ENCODE results near the gene CNTF. TPM values are rescaled to one million over a fixed set of nuclear protein-coding genes. Genes with fewer than 3 reads are reported as not detected.

Gene CNTF
- total RNA-seq, 1 donor: 1.9 TPM

DNA sequence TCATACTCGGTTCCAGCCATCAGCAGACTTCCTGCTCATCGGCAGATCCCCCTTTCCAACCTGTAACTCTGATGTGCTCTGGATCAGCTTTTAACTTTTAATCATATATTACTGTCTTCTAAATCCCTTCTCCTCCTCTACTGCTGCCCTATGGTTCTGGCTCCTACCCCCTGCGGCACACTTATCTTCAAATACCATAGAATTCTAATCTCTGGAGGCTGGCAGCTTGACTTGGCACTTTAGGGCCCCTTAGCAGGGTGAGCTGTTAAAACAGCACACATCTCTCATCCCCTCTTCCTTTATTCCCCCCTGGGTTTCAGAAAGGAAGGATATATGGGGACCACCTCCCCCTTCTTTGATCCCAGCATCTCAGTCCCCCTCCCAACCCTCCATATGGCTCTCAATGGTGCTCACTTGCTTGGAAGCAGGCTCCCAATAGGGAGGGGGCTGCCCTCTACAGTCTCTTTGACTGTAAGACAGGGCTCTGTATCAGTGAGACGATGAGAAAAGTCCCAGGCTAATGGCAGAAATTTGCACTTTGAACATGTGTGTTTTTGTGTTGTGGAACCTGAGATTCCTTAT is 4.4 kb upstream of the CNTF start:
- no peak for DNase-seq (ENCODE audit: low read depth)

GRCh38 chr11:58621586-58622262 is 741 bp upstream of the CNTF start:
- no peak for TF ChIP-seq CTCF (IDR thresholded peaks at IDR 0.05; ENCODE audit: insufficient read depth, low read length)
- no peak overlapping the region for H3K4me3 ChIP-seq (ENCODE audit: low read depth, low read length)
- no peak for DNase-seq (ENCODE audit: low read depth)

More for the DNA sequence above, 4.4 kb upstream of the CNTF start:
- no peak for TF ChIP-seq CTCF (IDR thresholded peaks at IDR 0.05; ENCODE audit: insufficient read depth, low read length)
- H3K4me3 ChIP-seq (ENCODE audit: low read depth, low read length): no peak overlapping the region

GRCh38 chr11:58625086-58625485 is 2.6 kb downstream of the CNTF start:
- H3K4me3 ChIP-seq (ENCODE audit: low read depth, low read length): no peak overlapping the region
- TF ChIP-seq CTCF (IDR thresholded peaks at IDR 0.05; ENCODE audit: insufficient read depth, low read length): no peak
- DNase-seq (ENCODE audit: low read depth): no peak

DNA sequence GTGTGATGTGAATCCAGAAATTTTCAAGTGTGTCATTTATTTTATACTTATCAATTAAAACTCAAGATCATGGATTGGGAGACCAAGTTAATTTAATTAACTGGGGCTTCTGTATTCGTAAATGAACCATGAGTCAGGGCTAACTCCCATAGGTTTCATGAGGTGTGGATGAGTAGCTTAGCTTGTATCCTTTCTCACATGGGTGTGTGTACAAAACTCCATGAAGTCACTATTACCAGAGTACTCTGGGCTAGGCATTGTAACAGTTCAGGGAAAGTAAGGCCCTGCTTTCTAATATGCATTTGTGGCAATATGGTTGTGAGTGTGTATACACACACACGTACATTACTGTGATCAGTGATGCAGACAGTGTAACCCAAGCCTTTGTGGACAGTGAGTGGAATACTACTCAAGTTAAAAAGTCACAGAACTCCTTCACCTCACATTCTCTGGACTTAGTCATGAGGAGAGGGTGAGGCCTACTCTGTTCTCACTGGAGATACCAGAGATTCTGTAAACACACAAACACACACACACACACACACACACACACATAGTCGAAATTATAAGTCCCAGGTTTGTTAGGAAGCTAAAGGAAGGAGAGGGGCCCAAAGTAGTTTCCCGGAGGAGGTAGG is 3.5 kb downstream of the CNTF start:
- TF ChIP-seq CTCF (IDR thresholded peaks at IDR 0.05; ENCODE audit: insufficient read depth, low read length): no peak
- peak; percentile 26 for DNase-seq (ENCODE audit: low read depth)
- H3K4me3 ChIP-seq (ENCODE audit: low read depth, low read length): no peak overlapping the region

DNA sequence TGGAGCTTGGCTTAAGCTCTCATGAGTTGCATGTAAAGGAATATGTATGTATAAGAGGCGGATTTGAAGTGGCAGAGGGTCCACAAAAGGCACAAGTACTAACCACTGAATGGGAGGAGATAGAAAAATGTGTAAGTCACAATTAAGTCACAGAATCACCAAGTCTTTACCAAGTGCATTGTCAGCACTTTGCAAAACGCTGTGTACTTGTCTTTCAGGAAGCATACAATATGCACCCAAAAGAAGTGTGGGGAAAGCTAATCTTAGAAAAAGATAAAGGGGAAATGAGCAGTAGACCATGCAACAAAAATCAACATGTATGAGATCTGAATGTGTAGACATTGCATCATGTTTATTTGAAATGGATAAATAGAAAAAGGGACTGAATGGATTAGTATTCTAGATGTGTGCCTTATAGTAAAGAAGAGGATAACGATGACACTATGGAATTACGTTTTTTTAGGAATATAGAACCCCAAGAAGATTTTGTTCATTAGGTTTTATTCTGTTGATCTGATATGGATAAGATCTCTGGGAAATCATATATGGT is 4.5 kb downstream of the CNTF start:
- TF ChIP-seq CTCF (IDR thresholded peaks at IDR 0.05; ENCODE audit: insufficient read depth, low read length): no peak
- peak; percentile 39 for DNase-seq (ENCODE audit: low read depth)
- no peak overlapping the region for H3K4me3 ChIP-seq (ENCODE audit: low read depth, low read length)

- H3K4me3 ChIP-seq (ENCODE audit: low read depth, low read length): no peak overlapping the region
- peak; percentile 62 for DNase-seq (ENCODE audit: low read depth)
- TF ChIP-seq CTCF (IDR thresholded peaks at IDR 0.05; ENCODE audit: insufficient read depth, low read length): no peak
Measured at GRCh38 chr11:58628446-58628845, 6.0 kb downstream of the CNTF start.
